DOHH2 (cell line): Measurements from ENCODE around the gene FECH.

Experiments
- H3F3A ChIP-seq: fragments of 200-600 bp; sonication (generic), shearing (Covaris generic); 2 replicates; pipeline ENCODE4 v1.6.0; 2016; ENCODE audit warnings: antibody characterized with exemption, mild to moderate bottlenecking; ENCODE audit not compliant: control insufficient read depth, insufficient read depth
- H3K27ac ChIP-seq: fragments of 200-600 bp; sonication (generic); 2 replicates; pipeline ENCODE4 v1.5.1; 2014; ENCODE audit warnings: low read depth, mild to moderate bottlenecking, low read length, moderate library complexity
- H3K27me3 ChIP-seq: fragments of 200-600 bp; sonication (generic); 2 replicates; pipeline ENCODE4 v1.6.1; 2014; ENCODE audit warnings: mild to moderate bottlenecking, low read length, mixed read lengths; ENCODE audit not compliant: control insufficient read depth
- H3K36me3 ChIP-seq: fragments of 200-600 bp; sonication (generic); 2 replicates; pipeline ENCODE4 v1.6.1; 2014; ENCODE audit warnings: mild to moderate bottlenecking, low read length, moderate library complexity, mixed read lengths; ENCODE audit not compliant: control insufficient read depth
- H3K4me1 ChIP-seq: fragments of 200-600 bp; sonication (generic); 2 replicates; pipeline ENCODE4 v1.6.1; 2014; ENCODE audit warnings: mild to moderate bottlenecking, low read length, mixed read lengths; ENCODE audit not compliant: control insufficient read depth
- H3K4me2 ChIP-seq: fragments of 200-600 bp; sonication (generic); 2 replicates; pipeline ENCODE4 v1.6.0; 2014; ENCODE audit warnings: mild to moderate bottlenecking, low read length, moderate library complexity
- H3K4me3 ChIP-seq: fragments of 200-600 bp; sonication (generic); 2 replicates; pipeline ENCODE4 v1.5.1; 2014; ENCODE audit warnings: mild to moderate bottlenecking, low read length, mixed read lengths
- H3K79me2 ChIP-seq: fragments of 200-600 bp; sonication (generic); 2 replicates; pipeline ENCODE4 v1.6.1; 2014; ENCODE audit warnings: mild to moderate bottlenecking, low read length, mixed read lengths; ENCODE audit not compliant: control insufficient read depth
- H3K9me2 ChIP-seq: fragments of 200-600 bp; sonication (generic); replicated peaks from 2 replicates; pipeline ENCODE4 v1.6.1; 2014; ENCODE audit warnings: mild to moderate bottlenecking, low read length, mixed read lengths; ENCODE audit not compliant: control insufficient read depth
- H3K9me3 ChIP-seq: fragments of 200-600 bp; sonication (generic); 2 replicates; pipeline ENCODE4 v1.6.1; 2014; ENCODE audit warnings: antibody characterized with exemption, low read length, mixed read lengths; ENCODE audit not compliant: control insufficient read depth, insufficient read depth
- H4K20me1 ChIP-seq: fragments of 200-600 bp; sonication (generic); 2 replicates; pipeline ENCODE4 v1.6.0; 2014; ENCODE audit warnings: low read depth, mild to moderate bottlenecking, antibody characterized with exemption, low read length, moderate library complexity; ENCODE audit not compliant: control insufficient read depth, insufficient read depth
- CTCF ChIP-seq: fragments of 200-600 bp; sonication (generic); IDR thresholded peaks from one replicate; pipeline ENCODE4 v1.5.1; 2014; ENCODE audit warnings: antibody characterized with exemption, mild to moderate bottlenecking, low read depth, low read length; ENCODE audit not compliant: poor library complexity, severe bottlenecking
- EZH2phosphoT487 ChIP-seq: fragments of 200-600 bp; sonication (generic); IDR thresholded peaks from 2 replicates; pipeline ENCODE4 v1.6.1; 2017; ENCODE audit warnings: borderline replicate concordance, mild to moderate bottlenecking, antibody characterized with exemption, low read length, moderate library complexity, mixed read lengths

Gene FECH

GRCh38 chr18:57630754-57631595, 44.5 kb upstream of the FECH start:
- peak overlapping the region; percentile 79 for H3K4me3 ChIP-seq
- peak overlapping the region; percentile 71 for H3K4me2 ChIP-seq
- TF ChIP-seq EZH2phosphoT487, result no peak
- no peak for TF ChIP-seq CTCF
- H3K9me2 ChIP-seq, result no peaks in the 10 kb centered on the region
- H3F3A ChIP-seq, result peaks cover 13% of the 10 kb centered on the region
- no peaks in the 10 kb centered on the region for H4K20me1 ChIP-seq
- H3K27me3 ChIP-seq, result no peaks in the 10 kb centered on the region
- H3K9me3 ChIP-seq, result no peaks in the 10 kb centered on the region
- H3K36me3 ChIP-seq, result no peaks in the 10 kb centered on the region; the same call in 1 of the 2 replicates
- peaks cover 14% of the 10 kb centered on the region for H3K4me1 ChIP-seq
- peak overlapping the region; percentile 93 for H3K27ac ChIP-seq
- peaks cover 8% of the 10 kb centered on the region for H3K79me2 ChIP-seq

- H3K9me2 ChIP-seq, result no peaks in the 10 kb centered on the region
- no peaks in the 10 kb centered on the region for H3K27me3 ChIP-seq
- peaks cover 13% of the 10 kb centered on the region for H3F3A ChIP-seq
- no peaks in the 10 kb centered on the region for H4K20me1 ChIP-seq
- peaks cover 14% of the 10 kb centered on the region for H3K4me1 ChIP-seq
- TF ChIP-seq CTCF, result peak; percentile 80
- no peak for TF ChIP-seq EZH2phosphoT487
- H3K27ac ChIP-seq, result peak overlapping the region; percentile 93
- H3K79me2 ChIP-seq, result peaks cover 8% of the 10 kb centered on the region
- no peaks in the 10 kb centered on the region; the same call in 1 of the 2 replicates for H3K36me3 ChIP-seq
- H3K9me3 ChIP-seq, result no peaks in the 10 kb centered on the region
- H3K4me2 ChIP-seq, result peak overlapping the region; percentile 71
- H3K4me3 ChIP-seq, result peak overlapping the region; percentile 79
Observed at GRCh38 chr18:57630002-57630753, 43.7 kb upstream of the FECH start.

GRCh38 chr18:57629422-57629821, 42.9 kb upstream of the FECH start:
- peak overlapping the region; percentile 71 for H3K4me2 ChIP-seq
- no peaks in the 10 kb centered on the region for H3K27me3 ChIP-seq
- H4K20me1 ChIP-seq, result no peaks in the 10 kb centered on the region
- no peaks in the 10 kb centered on the region; the same call in 1 of the 2 replicates for H3K36me3 ChIP-seq
- no peaks in the 10 kb centered on the region for H3K9me3 ChIP-seq
- H3K79me2 ChIP-seq, result peaks cover 8% of the 10 kb centered on the region
- no peak for TF ChIP-seq CTCF
- TF ChIP-seq EZH2phosphoT487, result no peak
- peaks cover 13% of the 10 kb centered on the region for H3F3A ChIP-seq
- peak overlapping the region; percentile 79 for H3K4me3 ChIP-seq
- H3K27ac ChIP-seq, result peak overlapping the region; percentile 93
- H3K4me1 ChIP-seq, result peaks cover 14% of the 10 kb centered on the region
- H3K9me2 ChIP-seq, result no peaks in the 10 kb centered on the region
